ENCODE results near the gene TMUB2.

Gene TMUB2

DNA sequence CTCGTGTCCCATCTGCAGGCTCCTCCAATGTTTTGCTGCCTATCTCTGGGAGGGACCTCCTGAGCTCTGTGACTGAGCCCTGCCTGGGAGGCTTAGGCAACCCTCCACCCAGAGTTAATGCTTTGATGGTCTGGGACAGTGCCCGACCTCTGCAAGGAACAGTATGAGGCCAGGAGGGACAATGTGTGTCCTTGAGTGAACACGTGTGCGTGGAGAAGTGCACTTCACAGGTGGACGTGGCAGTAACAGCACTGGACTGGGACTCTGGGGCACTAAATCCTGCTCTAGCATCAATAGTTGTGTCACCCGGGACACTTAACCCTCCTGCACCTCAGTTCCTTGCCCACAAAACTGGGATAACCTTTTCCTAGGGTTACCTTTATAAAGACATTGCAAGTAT is 28.1 kb downstream of the TMUB2 start:
- no peak overlapping the region for H3K4me3 Mint-ChIP-seq
- no peaks in the 10 kb centered on the region for H3K9me3 Mint-ChIP-seq
- ATAC-seq (replicated peaks), result no peak
- H3K27me3 Mint-ChIP-seq, result no peaks in the 10 kb centered on the region
- H3K4me1 Mint-ChIP-seq, result peaks cover 59 to 74% of the 10 kb centered on the region in 2 donors
- H3K27ac Mint-ChIP-seq, result peak overlapping the region; percentile 85
- peaks cover 55 to 71% of the 10 kb centered on the region in 2 donors for H3K36me3 Mint-ChIP-seq
- no peak for DNase-seq

- Mint-ChIP-seq H3K27me3 (no peaks in the 10 kb centered on the region), H3K27ac (peak overlapping the region; percentile 95), H3K9me3 (no peaks in the 10 kb centered on the region), H3K4me3 (peak overlapping the region; percentile 82 to 94), H3K36me3 (peaks cover 53 to 68% of the 10 kb centered on the region in 2 donors), H3K4me1 (peaks cover 53 to 71% of the 10 kb centered on the region in 2 donors)
- DNase-seq (peak; percentile 71), ATAC-seq (replicated peaks) (peak; percentile 53 to 59)
Measured at GRCh38 chr17:44216173-44216572, 29.4 kb downstream of the TMUB2 start.

- Mint-ChIP-seq H3K27ac (peak overlapping the region; percentile 95), H3K9me3 (no peaks in the 10 kb centered on the region), H3K4me3 (peak overlapping the region; percentile 82 to 94), H3K36me3 (peaks cover 49 to 63% of the 10 kb centered on the region in 2 donors), H3K27me3 (no peaks in the 10 kb centered on the region), H3K4me1 (peaks cover 50 to 71% of the 10 kb centered on the region in 2 donors)
- ATAC-seq (replicated peaks) (no peak), DNase-seq (no peak)
Measured at GRCh38 chr17:44216694-44217093, 29.9 kb downstream of the TMUB2 start.

GRCh38 chr17:44217738-44218343 is 31.1 kb downstream of the TMUB2 start:
- ATAC-seq (replicated peaks) (no peak), DNase-seq (peak; percentile 24)
- H3K9me3 Mint-ChIP-seq, result no peaks in the 10 kb centered on the region
- peaks cover 41 to 55% of the 10 kb centered on the region in 2 donors for H3K36me3 Mint-ChIP-seq
- H3K27me3 Mint-ChIP-seq, result no peaks in the 10 kb centered on the region
- H3K27ac Mint-ChIP-seq, result peak overlapping the region; percentile 95
- H3K4me3 Mint-ChIP-seq, result peak overlapping the region; percentile 82 to 94
- peaks cover 53 to 73% of the 10 kb centered on the region in 2 donors for H3K4me1 Mint-ChIP-seq

GRCh38 chr17:44218344-44219107 is 31.8 kb downstream of the TMUB2 start:
- DNase-seq, result peak; percentile 86
- Mint-ChIP-seq H3K9me3 (no peaks in the 10 kb centered on the region), H3K4me1 (peaks cover 47 to 68% of the 10 kb centered on the region in 2 donors), H3K4me3 (peak overlapping the region; percentile 82 to 94), H3K36me3 (peaks cover 35 to 48% of the 10 kb centered on the region in 2 donors), H3K27ac (peak overlapping the region; percentile 95), H3K27me3 (no peaks in the 10 kb centered on the region)
- ATAC-seq (replicated peaks), result peak; percentile 22 to 37

DNA sequence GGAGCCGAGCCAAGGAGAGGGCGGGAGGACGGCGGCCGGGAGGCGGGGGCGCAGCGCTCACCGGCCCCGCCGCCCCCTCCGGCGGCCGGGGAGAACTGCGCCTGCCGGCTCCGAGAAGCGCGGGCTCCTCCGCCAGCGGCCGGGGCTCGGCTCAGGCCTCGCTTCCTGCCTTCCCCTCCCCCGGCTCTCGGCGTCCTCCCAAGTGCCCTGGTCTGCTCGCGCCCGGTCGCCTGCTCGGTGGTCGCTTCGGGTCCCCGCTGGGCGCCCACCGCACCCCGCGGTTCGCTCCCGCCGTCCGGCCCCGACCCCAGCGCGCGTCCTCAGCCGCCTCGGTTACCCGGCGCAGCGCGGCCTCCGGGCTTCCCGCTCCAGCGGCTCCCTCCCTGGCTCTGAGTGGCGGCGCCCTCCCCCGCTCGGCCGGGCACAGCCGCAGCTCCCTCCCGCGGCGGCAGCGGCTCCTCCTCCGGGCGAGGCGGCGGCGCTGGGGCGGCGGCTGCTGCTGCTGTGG is 32.4 kb downstream of the TMUB2 start:
- H3K4me1 Mint-ChIP-seq, result peaks cover 41 to 62% of the 10 kb centered on the region in 2 donors
- DNase-seq (peak; percentile 66), ATAC-seq (replicated peaks) (peak; percentile 32 to 49)
- H3K9me3 Mint-ChIP-seq, result no peaks in the 10 kb centered on the region
- no peak overlapping the region for H3K27ac Mint-ChIP-seq
- no peaks in the 10 kb centered on the region for H3K27me3 Mint-ChIP-seq
- H3K36me3 Mint-ChIP-seq, result peaks cover 29 to 42% of the 10 kb centered on the region in 2 donors
- H3K4me3 Mint-ChIP-seq, result peak overlapping the region; percentile 29 to 59

DNA sequence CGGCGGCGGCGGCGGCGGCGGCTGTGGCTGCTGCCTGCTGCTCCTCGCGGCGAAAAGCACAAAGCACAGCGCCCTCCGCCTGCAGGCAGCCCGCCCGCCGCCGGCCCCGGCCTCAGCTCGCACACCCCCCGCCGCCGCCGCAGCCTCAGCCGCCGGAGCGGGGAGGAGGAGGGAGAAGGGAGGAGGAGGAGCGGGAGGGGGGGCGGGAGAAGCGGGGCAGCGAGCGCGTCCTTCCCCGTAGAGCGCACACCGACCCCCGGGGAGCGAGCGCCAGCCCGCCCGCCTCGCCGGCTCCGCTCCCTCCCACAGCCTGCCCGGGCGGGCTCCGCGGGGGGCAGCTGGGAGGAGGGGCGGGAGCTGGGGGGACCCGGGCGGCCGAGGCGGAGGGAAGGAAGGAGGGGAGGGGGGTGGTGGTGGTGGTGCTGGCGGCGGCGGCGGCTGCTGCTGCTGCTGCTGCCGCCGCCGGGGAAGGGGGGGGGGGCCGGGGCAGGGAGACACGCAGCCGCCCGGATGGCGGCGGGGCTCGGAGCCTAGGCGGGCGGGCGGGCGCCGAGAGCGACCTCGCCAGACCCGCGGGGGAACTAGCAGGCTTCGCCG is 32.9 kb downstream of the TMUB2 start, which contains the start of gene UBTF:
Gene UBTF, minus strand, starts transcription at position 60 of the 597 bp plus-strand sequence. CDS start 1,446 bp downstream, outside the sequence.
- ATAC-seq (replicated peaks), result peak; percentile 8 to 11
- Mint-ChIP-seq H3K36me3 (peaks cover 24 to 36% of the 10 kb centered on the region in 2 donors), H3K4me1 (peaks cover 35 to 56% of the 10 kb centered on the region in 2 donors), H3K4me3 (peak within 1 kb of the TSS; percentile 88 to 94), H3K9me3 (no peaks in the 10 kb centered on the region), H3K27me3 (no peaks in the 10 kb centered on the region), H3K27ac (peak within 1 kb of the TSS; percentile 99)
- DNase-seq, result no peak

- ATAC-seq (replicated peaks) (peak; percentile 31 to 41), DNase-seq (peak; percentile 56)
- H3K9me3 Mint-ChIP-seq, result no peaks in the 10 kb centered on the region
Measured at GRCh38 chr17:44220213-44221083, 33.7 kb downstream of the TMUB2 start.

GRCh38 chr17:44221084-44221861 is 34.5 kb downstream of the TMUB2 start:
- DNase-seq, result peak; percentile 64
- ATAC-seq (replicated peaks), result peak; percentile 38 to 43
- Mint-ChIP-seq H3K36me3 (peaks cover 10 to 21% of the 10 kb centered on the region in 2 donors), H3K27me3 (no peaks in the 10 kb centered on the region), H3K27ac (peak overlapping the region; percentile 95), H3K4me1 (peaks cover 21 to 41% of the 10 kb centered on the region in 2 donors), H3K9me3 (no peaks in the 10 kb centered on the region), H3K4me3 (peak overlapping the region; percentile 88 to 94)

More at GRCh38 chr17:44220213-44221083, 33.7 kb downstream of the TMUB2 start:
- Mint-ChIP-seq H3K36me3 (peaks cover 16 to 29% of the 10 kb centered on the region in 2 donors), H3K27ac (peak overlapping the region; percentile 99), H3K4me1 (peaks cover 29 to 49% of the 10 kb centered on the region in 2 donors), H3K27me3 (no peaks in the 10 kb centered on the region), H3K4me3 (peak overlapping the region; percentile 88 to 94)

- Mint-ChIP-seq H3K27ac (peak overlapping the region; percentile 95), H3K9me3 (no peaks in the 10 kb centered on the region), H3K36me3 (peaks cover 7 to 15% of the 10 kb centered on the region in 2 donors), H3K4me3 (peak overlapping the region; percentile 88 to 94), H3K4me1 (peaks cover 16 to 36% of the 10 kb centered on the region in 2 donors), H3K27me3 (no peaks in the 10 kb centered on the region)
- DNase-seq (peak; percentile 33), ATAC-seq (replicated peaks) (no peak)
Measured at GRCh38 chr17:44221862-44222111, 35.0 kb downstream of the TMUB2 start.

DNA sequence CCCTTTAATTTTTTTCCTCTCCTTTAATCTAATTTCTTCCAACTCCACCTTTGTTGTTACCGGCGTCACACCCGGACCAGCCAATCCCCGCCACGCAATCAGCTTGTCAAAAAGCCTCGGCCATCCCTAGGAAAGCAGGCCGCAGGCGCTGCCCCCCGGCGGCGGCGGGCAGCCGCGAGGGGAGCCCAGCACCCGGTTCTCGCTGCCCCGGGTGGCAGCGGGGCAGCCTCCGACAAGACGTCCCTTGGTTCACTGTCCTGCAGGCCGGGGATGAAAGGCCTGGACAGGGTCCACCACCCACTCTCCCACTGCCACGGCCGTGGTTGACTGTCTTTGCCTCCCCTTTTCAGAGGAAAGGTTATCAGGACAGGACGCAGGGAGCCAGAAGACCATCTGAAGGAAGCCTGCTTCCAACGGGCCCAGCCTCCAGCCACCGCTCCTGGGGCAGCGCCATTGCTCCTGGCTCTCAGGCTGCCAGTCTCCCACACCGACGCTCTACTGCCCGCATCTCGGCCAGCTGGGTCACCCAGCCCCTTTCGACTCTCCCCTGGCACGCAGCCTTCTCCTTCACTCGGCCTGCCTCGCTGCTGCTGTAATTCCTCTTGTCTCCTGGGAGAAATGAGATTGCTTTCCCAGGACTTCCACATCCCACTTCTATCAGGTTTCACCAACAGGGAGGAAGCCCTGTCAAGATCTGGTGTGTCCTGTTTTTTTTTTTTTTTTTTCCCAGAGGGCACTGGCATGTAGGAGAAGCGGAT is 35.5 kb downstream of the TMUB2 start:
- peaks cover 4 to 12% of the 10 kb centered on the region in 2 donors for H3K36me3 Mint-ChIP-seq
- H3K4me1 Mint-ChIP-seq, result peaks cover 12 to 31% of the 10 kb centered on the region in 2 donors
- DNase-seq (peak; percentile 48), ATAC-seq (replicated peaks) (no peak)
- H3K27ac Mint-ChIP-seq, result peak overlapping the region; percentile 95
- H3K27me3 Mint-ChIP-seq, result no peaks in the 10 kb centered on the region
- H3K4me3 Mint-ChIP-seq, result peak overlapping the region; percentile 88 to 94
- no peaks in the 10 kb centered on the region for H3K9me3 Mint-ChIP-seq

GRCh38 chr17:44223541-44224071 is 36.8 kb downstream of the TMUB2 start:
- no peak overlapping the region for H3K27ac Mint-ChIP-seq
- no peaks in the 10 kb centered on the region for H3K27me3 Mint-ChIP-seq
- peaks cover 4 to 5% of the 10 kb centered on the region in 2 donors for H3K36me3 Mint-ChIP-seq
- no peaks in the 10 kb centered on the region for H3K9me3 Mint-ChIP-seq
- no peak for DNase-seq
- peaks cover 8 to 25% of the 10 kb centered on the region in 2 donors for H3K4me1 Mint-ChIP-seq
- H3K4me3 Mint-ChIP-seq, result no peak overlapping the region
- ATAC-seq (replicated peaks), result no peak

Data from stimulated activated naive B cell treated with anti-CD40 and anti-IgM and Interleukin-4, amounts not matched to agents 10 μg/mL and 1 μg/mL and 100 μg/mL, for 72 hours (primary cell).